Left hindlimb (tissue), 1 donor: ENCODE data around the gene FAM209B.
"Not testable (repeated sequence)": the region's sequence is repeated elsewhere in the genome, so short reads cannot be mapped to it uniquely, and the experiment has no call there.

Source experiments
- DNase-seq: peaks from one replicate; pipeline ENCODE4 v3.0.0-alpha.2; 2018

FAM209B gene

DNA sequence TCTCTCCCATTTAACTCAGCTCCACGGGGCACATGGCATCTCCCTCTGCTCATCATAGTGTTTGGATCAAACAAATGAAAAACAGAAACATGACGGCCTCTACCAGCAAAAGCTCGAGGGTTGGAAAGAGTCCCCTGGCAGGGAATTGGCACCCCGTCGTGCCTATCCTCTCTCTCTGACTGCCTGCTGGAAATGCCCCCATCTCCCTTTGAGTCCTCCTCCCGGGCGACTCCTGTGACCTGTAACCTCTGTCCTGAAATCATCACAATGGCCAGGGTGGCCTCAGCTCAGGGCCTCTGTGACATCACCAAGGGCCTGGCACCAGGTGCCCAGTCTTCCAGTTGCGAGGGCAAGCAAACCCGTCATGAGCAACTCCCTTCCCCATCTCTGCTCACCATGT is at the start of gene FAM209B:
Gene FAM209B (plus strand): TSS at position 301 of the 400 bp plus-strand sequence. CDS start 96 bp downstream, at position 397.
- not testable (repeated sequence) for DNase-seq

GRCh38 chr20:56483970-56484369 is 49.1 kb upstream of the FAM209B start:
- no peak for DNase-seq

DNA sequence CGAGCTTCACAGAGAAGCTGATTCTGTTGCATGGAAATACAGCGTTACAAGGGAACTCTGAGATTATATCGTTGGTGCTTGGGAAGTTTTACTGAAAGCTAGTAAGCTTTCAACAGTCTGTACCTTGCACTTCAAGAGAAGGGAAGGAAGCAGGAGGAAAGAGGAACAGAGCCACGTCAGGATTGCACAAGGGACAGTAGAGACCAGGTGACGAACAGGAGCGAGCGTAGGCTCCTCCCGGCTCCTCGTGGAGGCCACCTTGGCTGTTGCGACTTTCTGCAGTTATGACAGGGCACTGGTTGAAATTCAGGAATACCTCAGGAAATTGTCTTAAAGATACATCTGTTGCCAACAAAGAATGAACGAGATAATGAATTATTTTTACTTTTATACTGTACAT is 45.8 kb upstream of the FAM209B start:
- no peak for DNase-seq

DNA sequence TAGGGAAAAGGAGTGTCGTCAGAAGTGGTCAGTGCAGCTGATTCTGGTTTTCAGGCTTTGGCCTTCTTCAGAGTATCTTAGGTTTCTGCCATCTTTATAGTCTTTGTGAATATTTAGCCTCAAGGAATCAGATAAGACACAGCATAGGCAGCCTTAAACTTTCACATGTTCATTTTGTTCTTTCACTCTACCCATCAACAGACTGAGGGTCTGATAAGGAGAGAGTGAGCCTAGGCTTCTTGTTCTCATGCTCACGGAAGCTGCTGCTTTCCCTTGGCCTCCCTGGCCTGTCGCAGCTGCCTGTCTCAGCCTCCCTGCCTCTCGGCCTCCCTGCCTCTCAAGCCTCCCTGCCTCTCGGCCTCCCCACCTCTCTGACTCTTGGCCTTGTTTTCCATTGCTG is 44.5 kb upstream of the FAM209B start:
- DNase-seq: no peak

GRCh38 chr20:56501116-56501515 is 31.9 kb upstream of the FAM209B start:
- no peak for DNase-seq

- no peak for DNase-seq
These were observed 29.1 kb upstream of the FAM209B start for GRCh38 chr20:56503916-56504315.

DNA sequence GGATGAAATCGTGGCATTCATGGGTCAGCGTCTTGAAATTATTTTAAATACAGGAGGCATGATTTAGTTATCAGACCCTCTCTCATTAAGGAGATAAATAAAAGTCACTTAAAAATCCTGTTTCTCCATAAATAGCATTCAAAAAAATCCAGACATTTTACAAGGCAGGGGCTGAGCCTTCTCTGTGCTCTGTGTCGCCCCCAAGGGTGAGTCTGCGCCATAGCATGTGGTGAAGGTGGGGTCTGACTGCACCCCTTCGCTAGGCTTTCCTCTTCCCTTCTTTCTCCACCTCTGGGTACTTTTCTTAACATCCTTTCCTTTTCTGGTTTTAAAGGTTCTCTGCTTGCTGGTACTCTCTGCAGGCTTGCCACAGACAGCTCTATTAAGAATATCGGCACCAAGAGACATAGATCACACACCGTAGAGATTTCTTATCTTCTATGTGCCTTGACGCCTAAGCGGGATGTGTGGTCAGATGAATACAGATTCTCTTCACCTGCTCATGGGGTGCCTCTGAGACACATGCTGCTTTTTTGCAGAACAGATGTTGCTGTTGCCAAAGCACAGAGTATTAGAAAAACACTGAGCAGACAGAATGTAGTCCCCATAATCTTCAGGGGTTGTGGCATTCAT is 28.6 kb upstream of the FAM209B start:
- DNase-seq: no peak

- DNase-seq: no peak
These were observed 26.9 kb upstream of the FAM209B start for GRCh38 chr20:56506103-56506502.

DNA sequence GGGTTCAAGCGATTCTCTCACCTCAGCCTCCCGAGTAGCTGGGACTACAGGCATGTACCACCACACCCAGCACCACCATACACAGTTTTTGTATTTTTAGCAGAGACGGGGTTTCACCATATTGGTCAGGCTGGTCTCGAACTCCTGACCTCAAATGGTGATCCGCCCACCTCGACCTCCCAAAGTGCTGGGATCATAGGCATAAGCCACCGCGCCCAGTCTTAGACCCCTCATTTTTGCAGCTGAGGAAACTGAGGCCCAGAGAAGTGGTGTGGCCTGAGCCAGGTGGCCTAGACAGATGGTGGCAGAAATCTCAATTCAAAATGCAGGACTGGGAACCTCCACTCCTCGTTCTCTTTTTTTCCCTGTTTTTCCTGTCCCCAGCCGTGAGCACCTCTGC is 21.1 kb upstream of the FAM209B start:
- no peak for DNase-seq

GRCh38 chr20:56513161-56514150 is 19.6 kb upstream of the FAM209B start:
- no peak for DNase-seq

DNA sequence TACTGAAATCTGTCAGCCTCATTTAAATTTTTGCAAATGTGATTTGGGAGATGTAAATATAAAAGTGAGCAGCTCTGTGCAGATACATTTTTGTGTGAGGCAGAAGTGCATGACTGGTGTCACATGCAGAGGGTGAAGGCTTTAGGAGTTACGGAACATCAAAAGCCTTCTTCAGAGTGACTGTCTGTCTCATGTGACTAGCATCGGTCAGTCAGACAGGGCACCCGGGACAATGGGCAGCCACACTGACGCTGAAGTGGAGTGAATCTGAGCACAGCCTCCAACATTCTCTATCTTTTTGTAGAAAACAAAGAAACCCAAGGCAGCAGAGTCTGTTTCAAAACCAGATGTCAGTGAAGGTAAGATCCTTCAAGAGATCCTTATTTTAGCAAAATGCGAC is 16.4 kb upstream of the FAM209B start:
- no peak for DNase-seq

DNA sequence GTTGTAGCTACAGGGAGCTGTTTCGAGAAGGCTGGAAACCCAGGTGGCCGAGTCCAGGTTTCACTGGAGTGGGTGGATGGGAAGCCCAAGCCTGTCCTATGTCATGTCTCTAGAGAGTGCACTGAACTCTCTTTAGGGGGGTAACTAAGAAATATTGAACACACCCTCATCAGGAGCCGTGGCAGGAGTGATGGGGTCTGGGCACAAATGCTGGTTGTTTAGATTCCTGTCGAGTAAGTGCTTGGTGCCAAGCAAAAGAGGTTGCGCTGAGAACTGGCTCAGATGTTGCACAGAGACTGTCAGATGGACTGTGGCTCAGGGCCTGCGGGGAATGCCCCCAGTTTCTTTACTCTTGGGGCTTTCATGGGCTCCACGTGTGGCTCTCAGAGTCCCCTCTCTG is 15.8 kb upstream of the FAM209B start:
- DNase-seq: no peak

DNA sequence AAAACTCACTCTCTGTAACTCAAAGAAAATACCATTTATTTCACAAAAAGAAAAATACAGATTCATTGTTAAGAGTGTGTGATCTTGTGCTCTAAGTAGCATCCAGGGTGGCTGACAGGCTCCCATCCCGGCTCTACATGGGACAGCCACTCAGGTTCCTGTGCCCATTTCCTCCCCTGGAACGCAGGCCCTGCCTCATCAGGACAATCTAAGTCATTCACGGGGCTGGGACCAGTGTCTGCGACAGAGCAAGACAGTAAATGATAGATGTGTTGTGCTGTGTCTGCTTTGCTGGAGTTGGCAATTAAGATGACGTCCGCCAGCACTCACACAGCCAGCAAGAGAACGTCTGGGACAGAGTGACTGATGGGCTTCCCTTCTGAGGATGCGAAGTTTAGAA is 15.4 kb upstream of the FAM209B start:
- DNase-seq: no peak

- no peak for DNase-seq
These were observed 14.9 kb upstream of the FAM209B start for GRCh38 chr20:56518126-56518525.

DNA sequence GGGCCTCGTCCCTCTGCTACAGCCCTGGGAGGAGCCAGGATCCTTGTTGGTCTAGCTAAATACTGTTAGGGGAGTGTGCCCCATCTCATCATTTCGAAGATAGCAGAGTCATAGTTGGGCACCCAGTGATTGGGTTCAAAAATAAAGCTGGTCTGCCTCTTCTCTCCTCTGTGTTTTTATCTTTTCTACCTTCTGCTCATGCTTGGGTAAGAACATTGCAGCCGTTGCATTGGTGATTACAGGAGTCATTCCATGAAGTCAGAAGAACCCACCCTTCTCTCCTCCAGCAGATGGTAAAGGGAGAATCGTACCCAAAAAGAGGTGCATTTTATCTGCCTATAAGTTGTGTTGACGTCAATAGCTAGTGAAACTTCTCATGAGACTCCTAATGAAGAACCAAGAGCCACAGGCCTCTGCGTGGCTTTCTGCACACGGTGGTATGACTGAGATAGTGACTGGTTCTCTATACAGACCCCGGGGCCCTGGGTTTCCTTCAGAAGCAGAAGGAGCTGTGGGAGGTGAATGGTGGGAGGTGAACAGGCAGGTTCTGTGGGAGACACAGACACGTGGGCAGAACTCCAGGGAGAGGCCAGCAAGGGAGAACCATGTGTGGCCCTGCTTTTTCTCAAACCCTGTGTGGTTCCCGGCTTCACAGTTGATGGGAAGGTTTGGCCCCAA is 14.2 kb upstream of the FAM209B start:
- no peak for DNase-seq

DNA sequence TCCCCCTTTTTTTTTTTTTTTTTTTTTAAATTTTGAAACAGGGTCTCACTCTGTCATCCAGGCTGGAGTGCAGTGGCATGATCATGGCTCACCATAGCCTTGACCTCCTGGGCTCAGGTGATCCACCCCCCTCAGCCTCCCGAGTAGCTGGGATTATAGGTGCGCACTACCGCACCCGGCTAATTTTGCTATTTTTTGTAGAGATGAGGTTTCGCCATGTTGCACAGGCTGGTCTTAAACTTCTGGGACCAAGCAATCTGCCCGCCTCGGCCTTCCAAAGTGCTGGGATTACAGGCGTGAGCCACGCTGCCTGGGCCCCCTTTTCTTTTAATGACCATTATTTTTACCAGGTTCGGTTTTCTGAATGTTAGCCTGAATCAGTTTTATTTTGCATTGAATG is 13.5 kb upstream of the FAM209B start:
- DNase-seq: no peak

DNA sequence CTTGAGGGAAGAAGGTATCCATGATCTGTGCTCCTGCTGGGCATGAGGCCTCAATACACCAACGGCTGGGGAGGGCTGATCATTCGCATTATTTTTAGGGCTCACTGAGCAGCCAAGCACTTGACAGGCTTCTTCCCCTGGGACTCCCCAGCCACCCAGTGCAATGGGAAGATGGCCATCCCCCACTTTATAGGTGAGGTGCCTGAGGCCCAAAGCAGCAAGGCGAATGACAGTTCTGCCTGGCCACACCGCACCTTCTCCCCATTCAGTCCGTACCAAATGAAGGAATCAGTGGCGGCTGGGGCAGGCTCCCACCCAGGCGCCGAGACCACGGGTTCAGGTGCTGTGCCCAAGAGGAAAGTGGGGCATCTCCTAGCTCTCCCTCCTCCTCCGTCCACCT is 12.9 kb upstream of the FAM209B start:
- DNase-seq: no peak

DNA sequence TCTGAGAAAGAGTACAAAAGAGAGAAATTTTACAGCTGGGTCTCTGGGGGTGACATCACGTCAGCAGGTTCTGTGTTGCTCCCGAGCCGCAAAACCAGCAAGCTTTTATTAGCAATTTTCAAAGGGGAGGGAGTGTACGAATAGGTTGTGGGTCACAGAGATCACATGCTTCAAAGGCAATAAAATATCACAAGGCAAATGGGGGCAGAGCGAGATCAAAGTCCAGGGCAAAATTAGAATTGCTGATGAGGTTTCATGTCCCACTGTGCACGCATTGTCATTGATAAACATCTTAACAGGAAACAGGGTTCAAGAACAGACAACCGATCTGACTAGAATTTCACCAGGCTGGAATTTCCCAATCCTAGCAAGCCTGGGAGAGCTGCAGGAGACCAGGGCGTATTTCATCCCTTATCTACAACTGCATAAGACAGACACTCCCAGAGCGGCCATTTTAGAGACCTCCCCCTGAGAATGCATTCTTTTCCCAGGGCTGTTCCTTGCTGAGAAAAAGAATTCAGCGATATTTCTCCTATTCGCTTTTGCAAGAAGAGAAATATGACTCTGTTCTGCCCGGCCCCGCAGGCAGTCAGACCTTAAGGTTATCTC is 12.2 kb upstream of the FAM209B start:
- not testable (repeated sequence) for DNase-seq

GRCh38 chr20:56522311-56522710 is 10.7 kb upstream of the FAM209B start:
- DNase-seq: no peak

GRCh38 chr20:56524444-56524843 is 8.6 kb upstream of the FAM209B start, which contains the start of gene FAM209A:
Gene FAM209A, plus strand, starts transcription at chr20:56524744. Its CDS starts 65 bp downstream, at chr20:56524809.
- DNase-seq: not testable (repeated sequence)

DNA sequence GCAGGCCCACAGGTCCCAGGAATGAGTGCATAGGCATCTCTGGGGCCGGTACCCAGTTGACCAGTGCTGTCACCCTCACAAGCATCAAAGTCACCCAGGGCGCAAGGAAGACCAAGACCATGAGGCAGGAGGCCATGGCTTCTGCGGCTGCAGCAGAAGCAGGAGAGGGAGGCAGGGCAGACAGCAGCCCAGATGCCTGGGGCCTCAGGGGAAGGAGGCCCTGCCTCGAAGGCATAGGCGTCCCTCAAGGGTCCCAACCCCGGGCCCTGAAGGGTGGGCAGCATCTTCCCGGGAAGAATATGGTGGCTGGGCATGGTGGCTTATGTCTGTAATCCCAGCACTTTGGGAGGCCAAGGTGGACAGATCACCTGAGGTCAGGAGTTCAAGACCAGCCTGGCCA is 5.5 kb upstream of the FAM209B start:
- no peak for DNase-seq

DNA sequence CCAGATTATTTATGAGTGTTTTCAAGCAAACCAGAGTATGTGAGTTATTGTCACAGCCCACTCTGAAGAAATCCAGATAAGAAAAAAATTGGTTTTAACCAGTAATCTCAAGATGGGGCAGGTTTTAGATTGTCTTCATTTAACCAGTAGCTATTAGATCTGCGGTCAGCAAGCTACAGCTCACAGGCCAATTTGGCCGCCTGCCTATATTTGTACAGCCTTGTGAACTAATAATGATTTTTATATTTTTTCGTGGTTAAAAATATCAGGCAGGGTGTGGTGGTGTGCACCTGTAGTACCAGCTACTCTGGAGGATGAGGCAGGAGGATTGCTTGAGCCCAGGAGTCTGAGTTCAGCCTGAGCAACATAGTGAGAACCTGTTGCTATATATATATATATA is 5.0 kb downstream of the FAM209B start:
- DNase-seq: no peak

- DNase-seq: no peak
These were observed 7.4 kb downstream of the FAM209B start for GRCh38 chr20:56540415-56540814.
